HG03565 (cell line): Measurements from ENCODE around the gene CALM3.

Experiments used
- ATAC-seq: cut with Tn5 transposase; IDR thresholded peaks from one replicate; pipeline ENCODE4 v1.9.1; 2021; ENCODE audit warnings: mild to moderate bottlenecking, moderate library complexity; ENCODE audit not compliant: unreplicated experiment

The CALM3 gene

GRCh38 chr19:46599716-46600373 is 1.3 kb upstream of the CALM3 start:
- ATAC-seq = no peak

- ATAC-seq = peak; percentile 83
Observed at GRCh38 chr19:46600384-46601317, 479 bp upstream of the CALM3 start.

- no peak for ATAC-seq
Observed at GRCh38 chr19:46602392-46603194, 1.5 kb downstream of the CALM3 start.

- no peak for ATAC-seq
Observed at GRCh38 chr19:46603195-46603637, 2.1 kb downstream of the CALM3 start.

- ATAC-seq = no peak
Observed at GRCh38 chr19:46603752-46604231, 2.7 kb downstream of the CALM3 start.

GRCh38 chr19:46604781-46605355 is 3.7 kb downstream of the CALM3 start:
- ATAC-seq = no peak

- ATAC-seq = no peak
Observed at GRCh38 chr19:46605356-46605821, 4.3 kb downstream of the CALM3 start.

- ATAC-seq = no peak
Observed at GRCh38 chr19:46606019-46606418, 4.9 kb downstream of the CALM3 start.

GRCh38 chr19:46606681-46607447 is 5.7 kb downstream of the CALM3 start:
- ATAC-seq = no peak

- ATAC-seq = no peak
Observed at GRCh38 chr19:46607448-46607841, 6.3 kb downstream of the CALM3 start.

GRCh38 chr19:46608178-46608577 is 7.0 kb downstream of the CALM3 start:
- no peak for ATAC-seq

GRCh38 chr19:46608581-46609345 is 7.6 kb downstream of the CALM3 start:
- no peak for ATAC-seq

GRCh38 chr19:46609511-46610412 is 8.6 kb downstream of the CALM3 start:
- no peak for ATAC-seq

GRCh38 chr19:46610413-46610775 is 9.3 kb downstream of the CALM3 start:
- no peak for ATAC-seq

GRCh38 chr19:46610851-46611770 is 10.0 kb downstream of the CALM3 start:
- ATAC-seq = no peak

- no peak for ATAC-seq
Observed at GRCh38 chr19:46611776-46612175, 10.6 kb downstream of the CALM3 start.

GRCh38 chr19:46613525-46613924 is 12.4 kb downstream of the CALM3 start:
- no peak for ATAC-seq
